Astrocyte (in vitro differentiated cells and primary cell): Measurements from ENCODE around the gene THAP11.

Source experiments
- CTCF ChIP-seq: IDR thresholded peaks from 2 replicates; pipeline ENCODE4 v1.5.1; 2011; ENCODE audit warnings: low read depth, mild to moderate bottlenecking, inconsistent platforms, low read length, moderate library complexity; ENCODE audit not compliant: insufficient read depth
- EZH2 ChIP-seq: IDR thresholded peaks from 2 replicates; pipeline ENCODE4 v1.6.1; 2012; ENCODE audit warnings: mild to moderate bottlenecking, low read length, inconsistent platforms; ENCODE audit not compliant: insufficient read depth

GRCh38 chr16:67805718-67806427, 36.2 kb upstream of the THAP11 start:
- TF ChIP-seq EZH2: no peak
- no peak for TF ChIP-seq CTCF
